HG03095 (cell line): Measurements from ENCODE around the gene PFDN4.

Experiments
- ATAC-seq: cut with Tn5 transposase; IDR thresholded peaks from one replicate; pipeline ENCODE4 v1.9.1; 2021; ENCODE audit warnings: moderate library complexity; ENCODE audit not compliant: unreplicated experiment

The PFDN4 gene

GRCh38 chr20:54173653-54174456 is 34.0 kb upstream of the PFDN4 start, which contains the start of gene CYP24A1:
Gene CYP24A1, minus strand, starts transcription at chr20:54173986. Its CDS starts 407 bp downstream, at chr20:54173579.
- no peak for ATAC-seq

- ATAC-seq = no peak
Observed at GRCh38 chr20:54174457-54175175, 33.3 kb upstream of the PFDN4 start.

- no peak for ATAC-seq
Observed at GRCh38 chr20:54176610-54177009, 31.3 kb upstream of the PFDN4 start.

GRCh38 chr20:54177378-54177777 is 30.5 kb upstream of the PFDN4 start:
- ATAC-seq = no peak

DNA sequence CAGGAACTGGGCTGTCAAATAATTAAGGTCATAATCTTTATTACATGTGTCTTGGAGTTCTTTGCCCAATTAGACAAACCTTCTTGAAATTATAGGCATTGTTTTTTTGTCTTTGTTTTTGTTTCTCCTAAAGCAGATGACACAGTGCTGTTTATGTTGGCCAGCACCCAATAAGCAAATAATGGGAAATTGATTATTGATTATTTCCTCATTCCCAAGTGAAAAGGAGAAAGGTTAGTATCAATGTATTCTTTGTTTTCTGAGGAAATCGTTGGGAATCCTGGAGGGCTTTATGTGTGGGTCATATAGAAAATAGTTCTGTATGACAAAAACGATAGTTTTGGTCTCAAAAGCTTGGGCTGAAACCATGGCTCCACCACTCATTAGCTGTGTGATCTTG is 29.6 kb upstream of the PFDN4 start:
- ATAC-seq = no peak

GRCh38 chr20:54179946-54180345 is 27.9 kb upstream of the PFDN4 start:
- no peak for ATAC-seq

- ATAC-seq = no peak
Observed at GRCh38 chr20:54180931-54181330, 27.0 kb upstream of the PFDN4 start.

DNA sequence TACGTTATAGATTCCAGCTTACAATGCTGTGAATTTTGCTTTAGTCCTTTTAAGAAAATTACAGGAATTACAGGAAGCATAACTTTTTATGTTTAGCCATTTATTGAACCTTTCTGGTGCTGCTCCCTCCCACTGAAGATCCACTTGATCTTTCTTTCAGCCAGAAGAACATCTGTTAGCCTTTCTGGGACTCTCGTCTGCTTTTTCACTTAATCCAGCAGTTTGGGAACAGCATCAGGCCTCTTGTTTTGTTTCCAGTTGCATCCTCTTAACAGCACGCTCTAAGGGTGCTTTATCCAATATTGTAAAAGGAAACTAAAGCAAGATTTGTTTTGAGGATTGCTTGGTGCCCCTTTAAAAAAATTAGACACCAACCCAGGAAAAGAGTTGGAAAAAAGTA is 23.8 kb upstream of the PFDN4 start:
- no peak for ATAC-seq

DNA sequence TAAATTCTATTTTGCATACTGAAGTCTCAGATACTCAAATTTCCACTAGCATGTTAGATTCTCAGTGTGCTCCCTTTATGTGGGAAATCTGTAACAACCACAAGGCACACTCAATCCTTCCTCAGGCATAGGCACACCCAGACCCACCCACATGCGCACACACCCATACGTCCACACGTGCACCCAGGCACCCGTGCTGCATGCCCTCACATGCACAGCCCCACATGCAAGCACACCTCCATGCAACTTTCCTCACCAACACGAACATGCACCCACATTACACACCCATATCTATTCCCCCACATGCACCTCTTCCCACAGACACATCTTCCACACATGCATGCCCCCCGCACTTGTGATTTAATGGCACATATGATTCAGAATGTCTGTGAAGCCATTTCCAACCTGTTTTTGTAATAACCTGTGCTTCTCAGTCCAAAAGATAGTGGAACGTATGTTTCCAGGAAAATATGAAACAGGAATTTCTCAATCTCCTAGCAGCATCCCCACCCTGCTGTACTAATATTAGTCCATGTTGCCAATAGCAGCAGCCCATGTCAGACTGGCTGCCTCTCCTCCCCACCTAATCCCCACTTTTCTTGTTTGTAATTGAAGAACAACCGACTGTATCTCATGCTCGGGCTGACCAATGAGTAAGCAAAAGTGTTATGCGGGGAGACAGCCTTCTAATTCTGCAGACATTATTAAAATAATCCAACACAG is 22.8 kb upstream of the PFDN4 start:
- no peak for ATAC-seq

GRCh38 chr20:54188132-54188849 is 19.6 kb upstream of the PFDN4 start:
- no peak for ATAC-seq

DNA sequence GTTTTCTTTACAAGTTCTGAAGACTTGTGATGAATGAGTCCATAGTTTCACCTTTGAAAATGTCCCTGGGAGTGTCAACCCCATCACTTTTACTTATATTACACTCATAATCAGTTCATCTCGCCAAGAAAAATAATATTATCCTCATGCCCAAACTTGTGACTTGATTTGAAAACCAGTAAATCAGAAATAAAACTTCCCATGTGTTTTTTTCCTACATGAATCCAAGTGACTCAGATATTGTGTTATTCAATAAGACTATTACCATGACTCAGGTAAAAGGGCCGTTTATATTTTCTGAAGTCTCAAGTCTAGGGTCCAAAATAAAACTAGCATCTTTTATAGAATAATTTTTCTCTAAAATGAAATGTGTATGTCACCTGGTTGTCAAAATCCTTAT is 18.3 kb upstream of the PFDN4 start:
- ATAC-seq = no peak

GRCh38 chr20:54190217-54190616 is 17.7 kb upstream of the PFDN4 start:
- no peak for ATAC-seq

DNA sequence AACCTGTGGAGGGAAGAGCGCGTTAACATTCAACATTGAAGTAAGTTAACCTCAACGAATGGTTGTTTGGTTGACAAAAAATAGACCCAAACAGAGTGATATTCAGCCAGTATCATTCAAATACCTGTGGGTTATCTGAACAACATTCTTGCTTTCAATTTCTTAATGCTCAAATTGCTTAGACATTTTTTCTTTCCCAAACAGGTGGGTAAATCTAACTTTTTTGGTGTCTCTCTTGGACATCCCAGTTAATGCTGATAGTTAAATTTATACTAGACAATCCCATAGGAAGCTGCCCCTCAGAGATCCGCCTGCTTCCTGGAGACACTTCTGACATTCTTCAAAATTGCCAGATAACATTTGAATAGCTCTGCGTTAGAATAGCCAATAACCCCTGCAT is 14.1 kb upstream of the PFDN4 start:
- no peak for ATAC-seq

- no peak for ATAC-seq
Observed at GRCh38 chr20:54194724-54195438, 13.0 kb upstream of the PFDN4 start.

DNA sequence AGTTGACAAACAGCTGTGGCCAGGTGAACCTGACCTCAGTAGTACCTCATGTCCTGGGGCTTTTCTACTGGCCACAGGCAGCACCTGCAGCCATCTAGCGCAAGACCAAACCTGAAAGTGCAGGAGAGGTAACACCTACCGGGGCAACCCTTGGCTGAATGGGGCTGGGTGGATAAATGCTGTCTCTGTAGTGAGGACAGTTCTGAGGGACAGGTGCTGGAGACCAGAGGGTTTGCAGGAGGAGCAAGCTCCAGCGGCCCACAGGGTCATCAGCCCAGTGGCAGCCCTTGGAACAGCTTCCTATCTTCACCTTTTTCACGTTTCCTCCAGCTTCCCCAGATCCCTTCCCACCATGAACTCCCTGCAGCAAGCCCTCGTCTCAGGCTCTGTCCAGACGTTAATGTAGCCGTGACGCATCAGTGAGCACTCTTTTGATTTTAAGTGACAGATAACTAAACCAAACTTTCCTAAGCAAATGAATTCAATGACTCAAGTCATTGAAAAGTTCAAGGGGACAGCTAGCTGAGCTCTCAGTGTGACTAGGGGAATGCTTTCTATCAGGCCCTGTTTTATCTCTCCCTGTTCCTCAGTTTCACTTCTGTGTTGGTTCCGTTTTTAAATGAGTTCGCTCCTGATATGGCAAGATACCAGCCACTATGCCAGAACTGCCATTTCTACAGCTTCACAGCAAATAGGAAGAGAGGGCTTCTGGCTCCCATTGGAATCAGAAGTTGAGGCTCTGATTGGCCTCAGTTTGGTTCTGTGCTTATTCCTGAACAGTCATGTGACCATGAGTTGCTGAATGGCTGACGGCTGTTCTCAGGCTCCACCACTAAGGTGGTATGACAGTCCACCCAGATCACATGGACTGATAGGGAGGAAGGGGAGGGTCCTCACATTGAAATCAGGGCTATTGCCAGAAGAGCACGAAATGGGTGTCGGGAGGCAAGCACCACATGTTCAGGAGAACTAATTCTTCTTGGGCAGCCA is 12.1 kb upstream of the PFDN4 start:
- ATAC-seq = no peak

- ATAC-seq = no peak
Observed at GRCh38 chr20:54197621-54198604, 10.0 kb upstream of the PFDN4 start.

DNA sequence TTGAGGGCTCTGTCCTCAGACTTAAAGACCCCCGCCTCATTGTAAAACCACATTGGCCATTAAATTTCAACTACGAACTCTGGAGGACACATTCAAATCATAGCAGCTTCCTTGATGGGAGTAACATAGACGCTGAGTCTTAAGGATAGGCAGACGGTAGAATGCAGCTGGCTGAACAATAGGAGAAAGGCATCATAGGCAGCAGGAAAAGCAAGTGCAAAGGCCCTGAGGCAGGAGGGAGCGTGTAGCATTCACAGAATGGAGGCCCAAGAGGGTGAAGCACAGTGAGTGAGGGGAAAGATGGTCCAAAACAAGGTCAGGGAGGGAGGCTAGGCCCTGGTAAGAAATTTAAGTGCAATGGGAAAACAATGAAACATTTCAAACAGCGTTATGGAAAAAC is 8.6 kb upstream of the PFDN4 start:
- ATAC-seq = no peak

DNA sequence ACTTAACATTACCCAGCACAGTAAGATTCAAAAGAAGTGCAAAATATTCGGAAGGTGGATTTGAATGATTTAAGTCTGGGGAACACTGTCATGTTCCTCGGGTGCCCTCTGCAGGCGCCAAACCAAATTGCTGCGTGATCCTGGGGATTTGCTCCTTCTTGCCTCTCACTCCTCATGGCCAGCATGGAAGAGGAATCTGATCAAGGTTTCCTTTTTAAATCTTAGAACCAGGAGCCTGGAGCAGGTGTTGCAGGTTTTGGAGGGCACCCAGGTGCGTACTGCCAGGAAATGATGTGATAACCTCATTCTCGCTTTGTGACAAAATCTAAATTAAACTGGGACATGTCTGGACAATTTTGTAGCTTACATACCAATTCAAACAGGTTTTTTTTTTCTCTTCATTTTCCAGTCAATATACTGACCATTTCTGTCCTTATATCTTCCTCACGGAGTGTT is 8.1 kb upstream of the PFDN4 start:
- no peak for ATAC-seq
